ENCODE measurements around the gene AK4.

AK4 gene

DNA sequence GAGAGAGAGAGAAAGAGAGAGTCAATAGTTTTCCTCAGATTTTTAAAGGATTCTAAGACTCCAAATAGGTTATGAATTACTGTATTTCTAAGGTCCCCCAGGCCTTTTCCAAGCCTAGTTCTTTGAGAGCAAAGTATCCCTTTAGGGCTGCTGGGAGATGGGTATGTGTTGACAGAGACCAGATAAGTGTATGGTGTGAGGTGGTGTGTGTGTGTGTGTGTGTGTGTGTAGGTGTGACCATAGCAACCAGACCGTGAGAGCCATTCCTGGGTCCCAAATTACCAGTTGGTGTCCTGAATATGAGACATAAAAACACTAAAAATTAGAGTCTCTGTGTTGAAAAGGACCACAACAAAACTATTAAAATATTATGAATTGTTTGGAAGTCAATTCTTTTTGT, 119.7 kb downstream of the AK4 start:
- H3K4me3 ChIP-seq (ENCODE audit: low read length) = no peak overlapping the region
- no peak for TF ChIP-seq ZNF274 (IDR thresholded peaks at IDR 0.05; ENCODE audit: low read depth, low read length)

DNA sequence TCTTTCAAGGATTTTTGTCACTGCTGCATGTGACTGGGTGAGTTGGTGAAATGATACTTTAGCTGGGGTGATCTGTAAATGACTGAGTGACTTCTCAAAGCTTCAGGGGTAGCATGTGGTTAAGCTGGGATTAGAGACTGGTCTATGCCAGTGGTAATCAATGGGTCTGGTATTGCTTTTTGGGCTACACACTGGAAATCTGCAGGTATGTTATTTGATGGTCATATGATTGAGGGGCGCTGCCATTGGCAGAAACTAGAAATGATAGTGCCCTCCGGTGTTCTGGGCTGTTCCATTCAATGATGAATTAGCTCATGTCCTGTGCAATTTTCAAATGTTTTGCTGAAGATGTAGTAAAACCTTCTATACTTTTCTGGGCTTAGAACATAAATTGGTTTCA, 121.6 kb downstream of the AK4 start:
- no peak overlapping the region for H3K4me3 ChIP-seq (ENCODE audit: low read length)
- no peak for TF ChIP-seq ZNF274 (IDR thresholded peaks at IDR 0.05; ENCODE audit: low read depth, low read length)

DNA sequence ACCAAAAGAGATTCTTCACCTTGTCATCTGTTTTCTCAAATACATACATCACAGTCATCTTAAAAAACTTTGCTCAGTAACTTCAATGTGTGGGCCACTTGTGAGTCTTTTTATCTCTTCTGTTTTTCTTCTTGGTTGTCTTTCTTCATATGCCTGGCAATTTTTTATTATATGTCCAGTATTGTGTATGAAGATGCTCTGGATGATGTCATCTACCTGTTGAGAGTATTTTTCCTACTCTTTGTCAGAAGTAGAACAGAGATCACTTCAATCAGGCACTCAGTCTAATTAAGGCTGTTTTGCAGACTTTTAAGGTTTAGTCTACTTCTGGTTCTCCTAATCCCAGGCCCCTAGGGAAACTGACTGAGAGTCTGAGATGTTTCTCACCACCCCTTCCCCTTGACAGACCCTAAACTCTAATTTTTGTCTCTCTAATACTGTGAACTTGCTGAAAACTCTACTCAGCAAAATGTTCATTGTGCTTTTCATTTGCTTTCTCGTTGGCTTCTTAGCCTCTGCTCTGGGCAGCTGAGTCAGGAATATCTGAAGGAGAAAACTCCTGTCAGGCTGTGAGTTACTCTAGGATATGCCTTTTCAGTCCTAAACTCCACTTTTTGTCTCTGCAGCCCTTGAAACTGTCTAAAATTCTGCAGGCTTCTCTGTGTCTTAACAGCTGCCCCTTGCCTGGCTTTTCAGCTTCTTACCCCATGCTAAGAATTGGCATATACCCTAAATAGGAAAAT, 128.4 kb downstream of the AK4 start:
- H3K4me3 ChIP-seq (ENCODE audit: low read length) = no peak overlapping the region
- no peak for TF ChIP-seq ZNF274 (IDR thresholded peaks at IDR 0.05; ENCODE audit: low read depth, low read length)

DNA sequence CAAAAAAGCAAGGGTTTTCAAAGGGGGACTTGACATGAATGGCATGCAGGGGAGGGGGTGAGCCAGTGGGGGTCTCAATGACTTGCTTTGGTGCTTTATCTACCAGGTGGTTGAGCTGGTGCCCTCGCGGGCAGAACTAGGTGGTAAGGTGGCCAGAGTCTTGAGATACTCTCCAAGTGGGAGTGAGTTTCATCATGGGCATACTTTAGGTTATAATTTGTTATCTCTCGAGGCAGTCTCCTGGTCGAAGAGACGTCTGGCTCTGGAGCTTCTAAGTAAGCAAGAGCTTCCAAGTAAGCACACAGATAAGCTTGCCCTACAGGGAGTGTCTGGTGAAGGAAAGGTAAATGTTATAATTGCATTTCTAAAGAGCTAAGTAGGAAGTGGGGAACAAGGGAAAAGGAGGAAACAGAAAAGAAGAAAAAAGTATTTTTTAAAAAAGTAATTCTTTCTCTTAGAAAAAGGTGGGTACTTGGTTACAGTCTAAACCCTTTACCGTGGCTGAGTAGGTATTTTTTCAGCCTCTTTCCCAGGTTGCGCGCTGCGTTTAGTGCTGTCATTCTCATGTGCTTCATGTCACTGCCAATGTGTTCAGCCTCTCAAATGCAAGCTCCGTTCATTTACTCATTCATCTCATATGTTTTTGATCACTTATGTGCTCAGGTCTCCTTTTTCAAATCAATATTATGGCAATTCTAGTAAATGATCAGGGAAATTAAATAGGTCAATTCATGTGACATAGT, 129.8 kb downstream of the AK4 start:
- no peak for TF ChIP-seq ZNF274 (IDR thresholded peaks at IDR 0.05; ENCODE audit: low read depth, low read length)
- no peak overlapping the region for H3K4me3 ChIP-seq (ENCODE audit: low read length)

DNA sequence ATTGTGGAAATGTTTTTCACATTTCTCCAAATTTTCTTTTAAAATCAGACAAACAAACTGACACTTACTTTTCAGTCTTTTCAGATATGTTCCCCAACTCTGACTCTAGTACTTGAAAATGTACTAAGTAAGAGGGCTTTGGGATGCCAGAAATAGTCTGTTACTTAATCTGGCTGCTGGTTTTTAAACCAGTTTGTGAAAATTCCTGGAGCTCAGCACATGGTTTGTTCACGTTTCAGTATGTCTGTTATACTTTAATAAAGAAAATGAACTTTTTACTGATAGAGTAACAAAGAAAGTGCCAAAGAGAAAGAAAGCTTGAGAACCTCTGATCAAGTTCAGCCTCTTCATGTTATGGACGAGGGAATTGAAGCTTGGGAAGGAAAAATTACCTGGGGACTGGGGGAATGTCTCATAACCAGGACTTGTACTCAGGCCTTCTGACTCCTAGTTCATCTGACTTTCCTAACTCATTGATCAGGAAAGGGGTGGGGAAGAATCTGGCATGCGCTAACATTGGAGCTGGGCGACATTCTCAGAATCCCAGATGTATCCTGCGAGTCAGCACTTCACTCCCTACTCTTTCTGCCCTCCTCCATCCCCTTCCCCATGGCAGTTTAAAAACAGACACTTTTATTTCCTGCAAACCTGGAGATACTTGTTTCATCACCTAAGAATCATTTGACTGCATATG, 130.5 kb downstream of the AK4 start:
- TF ChIP-seq ZNF274 (IDR thresholded peaks at IDR 0.05; ENCODE audit: low read depth, low read length) = no peak
- no peak overlapping the region for H3K4me3 ChIP-seq (ENCODE audit: low read length)

DNA sequence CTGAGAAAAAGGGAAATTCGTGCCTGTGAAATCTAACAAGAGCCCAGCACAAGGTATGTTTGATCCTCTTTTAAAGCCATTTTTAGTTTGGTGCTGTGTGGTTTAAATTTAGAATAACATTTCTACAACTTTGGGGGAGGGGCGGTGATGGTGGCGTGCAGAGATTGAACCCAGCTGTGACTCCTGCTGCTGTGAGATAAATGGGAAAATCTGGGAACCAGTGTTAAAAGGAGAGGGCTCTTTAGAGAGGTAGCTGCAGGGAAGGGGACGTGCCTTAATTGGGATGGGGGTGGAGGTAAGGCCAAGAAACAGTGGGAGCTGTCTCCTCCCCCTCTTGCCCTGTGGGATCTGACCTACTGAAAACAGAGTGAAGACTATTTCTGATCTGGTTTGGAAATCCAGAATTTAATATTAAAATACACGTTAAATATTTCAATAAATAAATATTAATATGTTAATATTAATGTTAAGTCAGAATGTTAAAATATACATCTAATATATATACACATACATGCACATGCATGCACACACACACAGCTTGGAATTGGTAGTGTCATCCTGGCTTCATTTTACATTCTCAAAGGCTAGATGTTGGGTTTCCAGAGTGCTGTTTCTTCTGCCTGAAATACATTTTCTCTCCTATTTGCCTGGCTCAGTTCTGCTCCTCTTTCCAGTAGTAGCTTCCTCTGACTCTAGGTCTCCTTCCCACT, 131.2 kb downstream of the AK4 start:
- no peak overlapping the region for H3K4me3 ChIP-seq (ENCODE audit: low read length)
- no peak for TF ChIP-seq ZNF274 (IDR thresholded peaks at IDR 0.05; ENCODE audit: low read depth, low read length)
